Nephron (organoid): ENCODE measurements around the gene SLC6A3.

ENCODE experiments used
- H3K27ac Mint-ChIP-seq, 3 experiments: 2 replicates each; pipeline ENCODE4 v1.8.0; 2020; ENCODE audit warnings: mixed read lengths in 3 of 3, mild to moderate bottlenecking in 2 of 3, moderate library complexity in 1 of 3
- H3K27me3 Mint-ChIP-seq: 2 replicates; pipeline ENCODE4 v1.8.0; 2021; ENCODE audit warnings: low read depth, mild to moderate bottlenecking, moderate library complexity, mixed read lengths
- H3K36me3 Mint-ChIP-seq: 2 replicates; pipeline ENCODE4 v1.8.0; 2020; ENCODE audit warnings: low read depth, mixed read lengths
- H3K4me1 Mint-ChIP-seq: 2 replicates; pipeline ENCODE4 v1.8.0; 2020; ENCODE audit warnings: mixed read lengths
- H3K4me3 Mint-ChIP-seq, 3 experiments: 2 replicates each; pipeline ENCODE4 v1.8.0; 2020; ENCODE audit warnings: mild to moderate bottlenecking in 3 of 3, mixed read lengths in 3 of 3, moderate library complexity in 2 of 3
- H3K9me3 Mint-ChIP-seq: 2 replicates; pipeline ENCODE4 v1.8.0; 2020; ENCODE audit warnings: mixed read lengths
- CTCF ChIP-seq, 3 experiments: fragments of 200-600 bp; sonication (generic); IDR thresholded peaks; one replicate each; pipeline ENCODE4 v1.5.0; 2021; ENCODE audit warnings: antibody characterized with exemption in 3 of 3; ENCODE audit not compliant: unreplicated experiment in 3 of 3

The SLC6A3 gene

GRCh38 chr5:1401536-1402138 lies 43.6 kb downstream of the SLC6A3 start:
- no peaks in the 10 kb centered on the region for H3K36me3 Mint-ChIP-seq
- TF ChIP-seq CTCF (IDR thresholded peaks at IDR 0.05; ENCODE audit: unreplicated experiment in 3 of 3): no peak

GRCh38 chr5:1400936-1401335 lies 44.3 kb downstream of the SLC6A3 start:
- TF ChIP-seq CTCF (IDR thresholded peaks at IDR 0.05; ENCODE audit: unreplicated experiment in 3 of 3): no peak
- H3K4me3 Mint-ChIP-seq: no peak overlapping the region
- H3K36me3 Mint-ChIP-seq: no peaks in the 10 kb centered on the region
- H3K9me3 Mint-ChIP-seq: no peaks in the 10 kb centered on the region
- H3K4me1 Mint-ChIP-seq: no peaks in the 10 kb centered on the region
- no peak overlapping the region for H3K27ac Mint-ChIP-seq
- H3K27me3 Mint-ChIP-seq: peaks cover 55% of the 10 kb centered on the region

More at GRCh38 chr5:1401536-1402138, 43.6 kb downstream of the SLC6A3 start:
- Mint-ChIP-seq H3K27me3 (peaks cover 51% of the 10 kb centered on the region), H3K9me3 (no peaks in the 10 kb centered on the region), H3K27ac (no peak overlapping the region), H3K4me1 (no peaks in the 10 kb centered on the region), H3K4me3 (no peak overlapping the region)

GRCh38 chr5:1400211-1400855 lies 44.9 kb downstream of the SLC6A3 start:
- no peaks in the 10 kb centered on the region for H3K36me3 Mint-ChIP-seq
- H3K4me1 Mint-ChIP-seq: no peaks in the 10 kb centered on the region
- H3K4me3 Mint-ChIP-seq: no peak overlapping the region
- TF ChIP-seq CTCF (IDR thresholded peaks at IDR 0.05; ENCODE audit: unreplicated experiment in 3 of 3): no peak
- no peak overlapping the region for H3K27ac Mint-ChIP-seq
- peaks cover 58% of the 10 kb centered on the region for H3K27me3 Mint-ChIP-seq
- H3K9me3 Mint-ChIP-seq: no peaks in the 10 kb centered on the region

- Mint-ChIP-seq H3K4me1 (no peaks in the 10 kb centered on the region), H3K4me3 (no peak overlapping the region), H3K27ac (no peak overlapping the region), H3K36me3 (no peaks in the 10 kb centered on the region), H3K9me3 (no peaks in the 10 kb centered on the region), H3K27me3 (peaks cover 57% of the 10 kb centered on the region)
- TF ChIP-seq CTCF (IDR thresholded peaks at IDR 0.05; ENCODE audit: unreplicated experiment in 3 of 3): no peak
Measured at GRCh38 chr5:1399737-1400136, 45.5 kb downstream of the SLC6A3 start.

GRCh38 chr5:1396293-1396816 lies 48.9 kb downstream of the SLC6A3 start:
- H3K4me3 Mint-ChIP-seq: no peak overlapping the region
- peaks cover 8% of the 10 kb centered on the region for H3K4me1 Mint-ChIP-seq
- no peaks in the 10 kb centered on the region for H3K36me3 Mint-ChIP-seq
- H3K27me3 Mint-ChIP-seq: peaks cover 54% of the 10 kb centered on the region
- TF ChIP-seq CTCF (IDR thresholded peaks at IDR 0.05; ENCODE audit: unreplicated experiment in 3 of 3): no peak
- H3K27ac Mint-ChIP-seq: no peak overlapping the region
- no peaks in the 10 kb centered on the region for H3K9me3 Mint-ChIP-seq
